ENCODE data around the gene GUCY2C.

- TF ChIP-seq, protein P1, sequence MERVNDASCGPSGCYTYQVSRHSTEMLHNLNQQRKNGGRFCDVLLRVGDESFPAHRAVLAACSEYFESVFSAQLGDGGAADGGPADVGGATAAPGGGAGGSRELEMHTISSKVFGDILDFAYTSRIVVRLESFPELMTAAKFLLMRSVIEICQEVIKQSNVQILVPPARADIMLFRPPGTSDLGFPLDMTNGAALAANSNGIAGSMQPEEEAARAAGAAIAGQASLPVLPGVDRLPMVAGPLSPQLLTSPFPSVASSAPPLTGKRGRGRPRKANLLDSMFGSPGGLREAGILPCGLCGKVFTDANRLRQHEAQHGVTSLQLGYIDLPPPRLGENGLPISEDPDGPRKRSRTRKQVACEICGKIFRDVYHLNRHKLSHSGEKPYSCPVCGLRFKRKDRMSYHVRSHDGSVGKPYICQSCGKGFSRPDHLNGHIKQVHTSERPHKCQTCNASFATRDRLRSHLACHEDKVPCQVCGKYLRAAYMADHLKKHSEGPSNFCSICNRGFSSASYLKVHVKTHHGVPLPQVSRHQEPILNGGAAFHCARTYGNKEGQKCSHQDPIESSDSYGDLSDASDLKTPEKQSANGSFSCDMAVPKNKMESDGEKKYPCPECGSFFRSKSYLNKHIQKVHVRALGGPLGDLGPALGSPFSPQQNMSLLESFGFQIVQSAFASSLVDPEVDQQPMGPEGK (CRISPR knock-in tag; IDR thresholded peaks at IDR 0.05; ENCODE audit: borderline replicate concordance) = no peak
- no peak for TF ChIP-seq ZFP30 (CRISPR knock-in tag; IDR thresholded peaks at IDR 0.05)
- no peak for TF ChIP-seq RARB (CRISPR knock-in tag; IDR thresholded peaks at IDR 0.05)
- TF ChIP-seq, protein P2, sequence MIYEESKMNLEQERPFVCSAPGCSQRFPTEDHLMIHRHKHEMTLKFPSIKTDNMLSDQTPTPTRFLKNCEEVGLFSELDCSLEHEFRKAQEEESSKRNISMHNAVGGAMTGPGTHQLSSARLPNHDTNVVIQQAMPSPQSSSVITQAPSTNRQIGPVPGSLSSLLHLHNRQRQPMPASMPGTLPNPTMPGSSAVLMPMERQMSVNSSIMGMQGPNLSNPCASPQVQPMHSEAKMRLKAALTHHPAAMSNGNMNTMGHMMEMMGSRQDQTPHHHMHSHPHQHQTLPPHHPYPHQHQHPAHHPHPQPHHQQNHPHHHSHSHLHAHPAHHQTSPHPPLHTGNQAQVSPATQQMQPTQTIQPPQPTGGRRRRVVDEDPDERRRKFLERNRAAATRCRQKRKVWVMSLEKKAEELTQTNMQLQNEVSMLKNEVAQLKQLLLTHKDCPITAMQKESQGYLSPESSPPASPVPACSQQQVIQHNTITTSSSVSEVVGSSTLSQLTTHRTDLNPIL (CRISPR knock-in tag; IDR thresholded peaks at IDR 0.05; ENCODE audit: low read depth) = no peak
- TF ChIP-seq ARNTL (CRISPR knock-in tag; IDR thresholded peaks at IDR 0.05; ENCODE audit: borderline replicate concordance, low read depth) = no peak
- TF ChIP-seq ZNF565 (CRISPR knock-in tag; conservative IDR thresholded peaks at IDR 0.05; ENCODE audit: low read depth) = no peak
- TF ChIP-seq TCF4 (CRISPR knock-in tag; IDR thresholded peaks at IDR 0.05; ENCODE audit: borderline replicate concordance) = no peak
- TF ChIP-seq TOX (CRISPR knock-in tag; IDR thresholded peaks at IDR 0.05; ENCODE audit: borderline replicate concordance) = no peak
- TF ChIP-seq PPARA (CRISPR knock-in tag; IDR thresholded peaks at IDR 0.05; ENCODE audit: borderline replicate concordance) = no peak
- no peak for TF ChIP-seq GLIS3 (CRISPR knock-in tag; IDR thresholded peaks at IDR 0.05)
These were observed 65.6 kb downstream of the GUCY2C start for GRCh38 chr12:14630793-14631192.
